Stimulated activated CD4-positive, alpha-beta T cell treated with anti-CD3 and anti-CD28 coated beads, Interleukin-12 subunit alpha, Interleukin-12 subunit beta, amount 100 ng/mL, for 48 hours (primary cell): ENCODE measurements around the gene TRMT1L.
"Not testable (repeated sequence)": the region's sequence is repeated elsewhere in the genome, so short reads cannot be mapped to it uniquely, and the experiment has no call there.

Experiments used
- DNase-seq, 3 donors: peaks; one replicate each; pipeline ENCODE4 v3.0.0-alpha.2; 2020; ENCODE audit warnings: low read depth in 2 of 3, low spot score in 1 of 3

Gene TRMT1L

GRCh38 chr1:185156854-185157598, at the start of gene TRMT1L, which contains the start of gene SWT1:
Gene TRMT1L (minus strand): TSS chr1:185156953. CDS start chr1:185156712, 241 bp downstream.
Gene SWT1 (plus strand): TSS chr1:185157167. CDS start chr1:185160842, 3,675 bp downstream.
- peak; percentile 97 to 98 (median 97) for DNase-seq

- DNase-seq, result no peak
Measured at GRCh38 chr1:185200889-185201288, 44.1 kb upstream of the TRMT1L start.

DNA sequence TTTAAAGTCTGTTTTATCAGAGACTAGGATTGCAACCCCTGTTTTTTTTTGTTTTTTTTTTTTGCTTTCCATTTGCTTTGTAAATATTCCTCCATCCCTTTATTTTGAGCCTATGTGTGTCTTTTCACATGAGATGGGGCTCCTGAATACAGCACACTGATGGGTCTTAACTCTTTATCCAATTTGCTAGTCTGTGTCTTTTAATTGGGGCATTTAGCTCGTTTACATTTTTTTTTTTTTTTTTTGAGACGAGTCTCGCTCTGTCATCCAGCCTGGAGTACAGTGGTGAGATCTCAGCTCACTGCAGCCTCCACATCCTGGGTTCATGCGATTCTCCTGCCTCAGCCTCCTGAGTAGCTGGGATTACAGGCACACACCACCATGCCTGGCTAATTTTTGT, 42.0 kb upstream of the TRMT1L start:
- not testable (repeated sequence) for DNase-seq

DNA sequence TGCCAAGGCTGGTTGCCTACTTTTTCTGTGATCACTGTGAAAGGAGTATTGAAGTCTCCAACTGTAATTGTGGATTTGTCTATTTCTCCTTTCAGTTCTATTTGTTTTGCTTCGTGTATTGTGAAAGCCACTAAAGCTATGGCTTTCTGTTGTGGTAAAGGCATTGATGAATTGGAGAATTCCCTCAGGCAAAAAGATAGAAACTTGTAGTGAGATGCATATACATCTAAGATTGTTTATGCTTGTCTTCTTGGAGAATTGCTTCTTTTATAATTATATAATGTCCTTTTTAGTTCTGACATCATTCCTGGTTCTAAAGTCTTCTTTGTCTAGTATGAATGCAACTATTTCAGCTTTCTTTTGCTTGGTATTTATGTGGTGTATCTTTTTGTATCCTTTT, 37.0 kb upstream of the TRMT1L start:
- DNase-seq, result no peak

GRCh38 chr1:185170291-185170848, 13.6 kb upstream of the TRMT1L start:
- DNase-seq, result peak in 2 of 3 donors; percentile 1 to 43

GRCh38 chr1:185166106-185166505, 9.4 kb upstream of the TRMT1L start:
- no peak for DNase-seq

GRCh38 chr1:185162491-185162890, 5.7 kb upstream of the TRMT1L start:
- DNase-seq, result no peak

GRCh38 chr1:185159966-185160365, 3.2 kb upstream of the TRMT1L start:
- no peak for DNase-seq

DNA sequence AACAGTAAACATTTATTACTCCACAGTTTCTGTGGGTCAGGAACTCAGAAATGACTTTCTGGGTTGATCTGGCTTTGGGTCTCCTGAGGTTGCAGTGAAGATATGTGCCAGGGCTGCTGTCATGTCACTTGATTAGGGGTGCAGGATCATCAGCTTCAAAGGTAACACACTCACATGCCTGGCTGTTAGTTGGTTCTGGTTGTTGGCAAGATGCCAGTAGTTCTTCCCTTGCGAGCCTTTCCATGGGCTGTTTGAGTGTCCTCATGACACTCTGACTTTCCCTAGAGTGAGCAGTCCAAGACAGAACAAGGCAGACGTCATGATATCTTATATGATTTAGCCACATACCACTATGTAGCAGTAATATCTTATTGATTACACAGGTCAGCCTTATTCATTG, 2.0 kb upstream of the TRMT1L start:
- no peak for DNase-seq

- no peak for DNase-seq
Measured at GRCh38 chr1:185157599-185158412, 1.1 kb upstream of the TRMT1L start.

- DNase-seq, result peak in 2 of 3 donors; percentile 3 to 8
Measured at GRCh38 chr1:185156288-185156853, 382 bp downstream of the TRMT1L start.

DNA sequence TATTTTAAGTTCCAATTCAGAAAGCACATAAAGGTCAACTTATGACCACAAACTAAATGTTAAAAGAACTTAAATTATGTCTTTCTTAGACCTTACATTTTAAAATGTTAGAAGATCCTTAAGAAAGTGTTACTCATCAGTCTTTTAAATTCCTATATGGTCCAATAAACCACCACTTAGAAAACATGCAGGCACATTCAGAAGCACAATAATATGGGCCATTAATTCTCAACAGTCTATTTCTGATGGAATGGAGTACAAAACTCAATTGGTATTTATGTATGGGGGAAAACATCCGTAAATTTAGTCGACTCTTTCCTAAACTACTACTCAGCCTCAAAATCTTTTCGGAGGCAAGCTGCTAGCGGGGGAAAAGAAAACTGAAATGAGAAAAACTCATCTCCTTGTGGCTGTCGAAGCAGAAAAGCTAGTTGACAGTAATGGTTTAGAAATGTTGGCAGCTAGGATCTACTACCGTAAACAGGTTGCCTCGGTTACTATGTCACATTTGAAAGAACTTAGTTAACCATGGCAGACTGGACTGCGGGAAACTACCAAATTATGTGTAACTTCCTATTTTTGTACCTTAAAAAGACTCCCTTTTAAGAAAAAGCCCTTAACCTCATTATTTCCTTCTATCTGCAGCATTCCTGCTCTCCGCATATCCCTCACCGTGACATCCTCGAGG, 1.0 kb downstream of the TRMT1L start:
- DNase-seq, result no peak

DNA sequence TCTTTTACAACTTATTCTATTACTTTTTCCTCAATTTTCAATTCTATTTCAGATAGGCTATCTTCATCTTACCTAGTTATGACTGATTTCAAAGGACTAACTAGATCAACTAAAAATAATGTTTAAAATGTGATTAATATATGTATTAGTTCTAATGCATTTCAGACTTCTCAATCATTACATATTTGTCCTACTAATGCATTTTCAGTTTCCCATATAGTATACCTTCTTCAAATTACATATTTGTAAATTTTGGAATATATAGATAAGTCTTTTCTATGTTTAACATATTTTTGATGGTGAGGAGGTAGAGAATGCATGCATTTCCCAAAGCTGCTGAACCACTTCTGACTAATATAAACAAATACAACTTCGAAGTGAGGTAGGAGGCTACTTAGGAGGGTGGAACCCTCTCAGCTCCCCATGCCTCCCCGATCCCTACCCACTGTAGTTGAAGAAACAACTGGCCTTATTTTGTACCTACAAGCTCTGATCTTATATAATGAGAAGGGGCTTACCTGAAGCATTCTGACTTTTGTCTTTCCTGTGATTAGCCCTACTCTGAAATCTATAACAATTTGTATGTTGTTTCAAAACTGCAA, 1.7 kb downstream of the TRMT1L start:
- no peak for DNase-seq

DNA sequence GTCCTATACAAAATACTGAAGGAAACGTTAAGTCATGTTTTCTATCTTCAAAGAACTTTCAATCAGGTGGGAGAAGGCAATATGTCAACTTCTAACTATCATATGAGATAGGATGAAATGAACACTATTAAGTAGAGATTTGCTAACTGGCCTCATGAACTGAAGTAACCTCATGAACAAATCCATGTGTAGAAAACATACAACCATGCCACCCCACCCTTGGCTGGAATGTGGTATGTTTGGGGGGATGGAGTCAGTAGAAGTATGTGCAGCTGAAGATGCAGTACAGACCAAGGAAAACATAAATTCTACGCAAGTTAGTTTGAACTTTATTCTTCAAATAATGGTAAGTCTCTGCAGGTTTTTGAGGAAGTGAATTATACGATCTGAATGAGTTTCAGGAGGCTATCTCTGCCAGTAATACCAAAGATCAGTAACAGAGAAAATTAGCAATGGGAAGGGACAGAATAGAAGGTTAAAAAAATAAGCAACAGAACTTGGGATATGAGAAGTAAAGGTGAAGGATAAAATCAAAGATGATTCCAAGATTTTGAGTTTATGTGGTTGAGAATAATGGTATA, 4.5 kb downstream of the TRMT1L start:
- DNase-seq, result no peak

DNA sequence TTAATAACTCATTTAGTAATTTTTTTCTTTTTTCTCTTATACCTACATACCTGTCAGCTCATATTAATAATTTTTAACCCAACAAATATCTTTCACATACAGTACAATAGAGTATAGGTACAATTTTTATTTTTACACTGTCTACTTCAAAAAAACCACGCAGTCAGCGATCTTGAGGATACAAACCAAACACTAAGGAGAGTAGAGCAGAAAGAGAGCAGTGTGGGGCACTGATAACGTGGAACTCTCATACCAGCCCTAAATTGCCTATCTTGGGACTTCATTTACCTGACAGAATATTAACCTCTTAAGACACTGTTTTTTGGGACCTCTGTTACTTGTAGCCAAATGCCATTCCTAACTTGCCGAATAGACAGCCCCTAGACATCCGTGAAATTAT, 5.5 kb downstream of the TRMT1L start:
- no peak for DNase-seq

GRCh38 chr1:185144233-185144632, 12.5 kb downstream of the TRMT1L start:
- no peak for DNase-seq

DNA sequence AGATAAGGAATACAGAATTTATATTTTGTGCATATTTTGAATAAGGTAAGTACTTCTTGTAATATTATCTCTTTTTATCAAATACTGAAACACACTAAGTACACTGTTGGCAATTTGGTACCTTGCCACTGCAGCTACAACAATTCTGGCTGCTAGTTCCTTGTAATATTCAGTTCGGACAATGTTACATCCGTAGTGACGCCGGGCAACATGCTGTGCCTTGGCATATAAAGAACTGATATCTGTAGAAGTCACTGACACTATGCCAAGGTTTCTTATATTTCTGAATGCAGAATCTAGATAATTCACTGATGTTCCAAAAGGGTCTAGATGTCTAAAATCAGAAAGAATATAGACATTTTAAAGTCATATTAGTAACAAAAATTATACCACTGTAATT, 17.5 kb downstream of the TRMT1L start:
- DNase-seq, result no peak

- no peak for DNase-seq
Measured at GRCh38 chr1:185137896-185138545, 18.7 kb downstream of the TRMT1L start.

- DNase-seq, result no peak
Measured at GRCh38 chr1:185132534-185132933, 24.2 kb downstream of the TRMT1L start.

DNA sequence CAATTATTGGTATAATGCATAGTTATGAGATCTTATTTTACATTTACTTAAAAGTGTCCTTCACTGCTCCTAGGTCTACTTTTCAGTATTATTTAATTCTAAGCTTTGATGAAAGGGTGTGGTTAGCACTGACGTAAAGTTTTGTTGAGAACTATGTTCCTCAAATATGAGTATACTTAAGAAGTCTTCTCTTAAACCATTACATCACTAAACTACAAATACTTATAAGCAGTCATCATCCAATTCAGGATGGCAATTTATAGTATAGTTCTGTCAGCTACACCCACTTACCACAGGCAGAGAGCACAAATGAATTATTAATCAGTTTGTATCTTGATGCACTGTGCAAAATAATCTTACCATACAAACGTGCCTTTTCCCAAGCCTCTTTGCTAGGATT, 27.0 kb downstream of the TRMT1L start:
- no peak for DNase-seq
